Astrocyte (in vitro differentiated cells and primary cell): ENCODE results near the gene ATF3.

Experiments
- EZH2 ChIP-seq: IDR thresholded peaks from 2 replicates; pipeline ENCODE4 v1.6.1; 2012; ENCODE audit warnings: mild to moderate bottlenecking, low read length, inconsistent platforms; ENCODE audit not compliant: insufficient read depth
- TF ChIP-seq, protein P1 (sequence below): IDR thresholded peaks from 2 replicates; pipeline ENCODE4 v1.5.1; 2011; ENCODE audit warnings: low read depth, mild to moderate bottlenecking, inconsistent platforms, low read length, moderate library complexity; ENCODE audit not compliant: insufficient read depth

DNA sequence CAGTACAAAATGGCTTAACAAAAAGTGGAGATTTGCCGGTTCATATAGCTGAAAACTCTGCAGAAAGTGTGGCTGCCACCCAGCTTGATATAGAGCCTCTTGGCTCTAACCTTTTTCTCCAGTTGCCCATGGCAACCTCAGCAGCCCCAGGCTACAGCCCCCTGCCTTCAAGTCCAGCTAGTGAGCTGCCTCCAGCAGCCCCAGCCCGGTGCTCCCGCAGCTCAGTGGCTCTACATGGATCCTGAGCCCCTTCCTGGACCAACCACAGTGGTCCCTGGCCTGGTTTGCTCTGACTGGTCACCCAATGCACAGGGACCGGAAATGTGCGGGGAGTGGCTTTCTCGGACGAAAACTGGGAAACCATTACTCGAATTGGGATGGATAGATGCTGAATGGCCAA lies 13.3 kb upstream of the ATF3 start:
- TF ChIP-seq, protein P1, sequence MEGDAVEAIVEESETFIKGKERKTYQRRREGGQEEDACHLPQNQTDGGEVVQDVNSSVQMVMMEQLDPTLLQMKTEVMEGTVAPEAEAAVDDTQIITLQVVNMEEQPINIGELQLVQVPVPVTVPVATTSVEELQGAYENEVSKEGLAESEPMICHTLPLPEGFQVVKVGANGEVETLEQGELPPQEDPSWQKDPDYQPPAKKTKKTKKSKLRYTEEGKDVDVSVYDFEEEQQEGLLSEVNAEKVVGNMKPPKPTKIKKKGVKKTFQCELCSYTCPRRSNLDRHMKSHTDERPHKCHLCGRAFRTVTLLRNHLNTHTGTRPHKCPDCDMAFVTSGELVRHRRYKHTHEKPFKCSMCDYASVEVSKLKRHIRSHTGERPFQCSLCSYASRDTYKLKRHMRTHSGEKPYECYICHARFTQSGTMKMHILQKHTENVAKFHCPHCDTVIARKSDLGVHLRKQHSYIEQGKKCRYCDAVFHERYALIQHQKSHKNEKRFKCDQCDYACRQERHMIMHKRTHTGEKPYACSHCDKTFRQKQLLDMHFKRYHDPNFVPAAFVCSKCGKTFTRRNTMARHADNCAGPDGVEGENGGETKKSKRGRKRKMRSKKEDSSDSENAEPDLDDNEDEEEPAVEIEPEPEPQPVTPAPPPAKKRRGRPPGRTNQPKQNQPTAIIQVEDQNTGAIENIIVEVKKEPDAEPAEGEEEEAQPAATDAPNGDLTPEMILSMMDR = no peak
- no peak for TF ChIP-seq EZH2
